K562 (cell line): Measurements from ENCODE around the gene PPM1L. TPM values are rescaled to one million over a fixed set of nuclear protein-coding genes. Genes with fewer than 3 reads are reported as not detected.

Source experiments
- ATAC-seq: fragments of 200-7000 bp; cut with Tn5 transposase; 3 replicates; pipeline ENCODE4 v1.9.1; 2020; ENCODE audit warnings: moderate library complexity
- BruUV-seq: library from RNA; stranded (reverse); fragments of 400-500 nt; replicated peaks from 2 replicates; lab custom pipeline; 2021; lab: Mats Ljungman, UMichigan
- CTCF ChIA-PET: fragments of 300-600 bp; formaldehyde crosslinking; extraction: SDS; loops from one replicate; lab custom pipeline; 2021; ENCODE audit warnings: low intra/inter-chr PET ratio; lab: Yijun Ruan, JAX
- POLR2A ChIA-PET: fragments of 300-600, 350-650 bp; sonication (Branson Sonifier 250); formaldehyde crosslinking; extraction: SDS; loops from one replicate; lab custom pipeline; 2021; ENCODE audit warnings: antibody characterized with exemption, inconsistent platforms; lab: Yijun Ruan, JAX
- DNase-seq, 4 experiments: peaks; one replicate each; pipeline versions ENCODE4 v3.0.0 to v3.0.0-alpha.2; 2011 to 2018; ENCODE audit warnings: low spot score in 3 of 4, mixed read lengths in 3 of 4; ENCODE audit errors: extremely low read depth in 1 of 4
- FAIRE-seq: peaks from 2 replicates; lab custom pipeline; 2011; peaks lifted over from hg19 to GRCh38; lab: Jason Lieb, UNC
- H2AFZ ChIP-seq: 2 replicates; pipeline ENCODE4 v1.6.0; 2011; ENCODE audit warnings: low read depth, low read length, control low read depth, inconsistent platforms
- H3K27ac ChIP-seq: fragments of 200-600 bp; 3 replicates; pipeline ENCODE4 v1.8.0; 2011; ENCODE audit warnings: low read depth, mild to moderate bottlenecking, control low read depth, inconsistent platforms, low read length, moderate library complexity, mixed read lengths; ENCODE audit errors: extremely low read depth
- H3K27me3 ChIP-seq, 2 experiments: fragments of 300-600 bp in 1 of 2; 2 replicates in 1 of 2; 3 replicates in 1 of 2; pipeline versions ENCODE4 v1.6.0 to v1.8.0; 2011; ENCODE audit warnings: inconsistent platforms in 2 of 2, low read length in 2 of 2, mild to moderate bottlenecking in 1 of 2, mixed read lengths in 1 of 2, moderate library complexity in 1 of 2; ENCODE audit not compliant: control insufficient read depth in 2 of 2, insufficient read depth in 2 of 2
- H3K36me3 ChIP-seq: fragments of 300-600 bp; 3 replicates; pipeline ENCODE4 v1.8.0; 2011; ENCODE audit warnings: mild to moderate bottlenecking, low read length, inconsistent platforms; ENCODE audit not compliant: control insufficient read depth, insufficient read depth
- H3K4me1 ChIP-seq, 2 experiments: fragments of 200-600 bp in 1 of 2; replicated peaks in 1 of 2; 2 replicates in 1 of 2; 3 replicates in 1 of 2; pipeline versions ENCODE4 v1.5.1 to v1.8.0; 2011; ENCODE audit warnings: inconsistent platforms in 2 of 2, low read length in 2 of 2, mild to moderate bottlenecking in 1 of 2, mixed read lengths in 1 of 2, moderate library complexity in 1 of 2; ENCODE audit not compliant: control insufficient read depth in 2 of 2, insufficient read depth in 2 of 2
- H3K4me2 ChIP-seq: 2 replicates; pipeline ENCODE4 v1.6.1; 2011; ENCODE audit warnings: low read length, control low read depth, inconsistent platforms, mixed read lengths; ENCODE audit not compliant: insufficient read depth
- H3K4me3 ChIP-seq: fragments of 200-600 bp; sonication (generic), shearing (Covaris generic); 2 replicates; pipeline ENCODE4 v1.5.1; 2016; ENCODE audit warnings: control low read depth, inconsistent platforms
- H3K79me2 ChIP-seq: fragments of 200-600 bp; 3 replicates; pipeline ENCODE4 v1.8.0; 2011; ENCODE audit warnings: low read length, inconsistent platforms; ENCODE audit not compliant: control insufficient read depth, insufficient read depth
- H3K9ac ChIP-seq, 2 experiments: 2 replicates each; pipeline versions ENCODE4 v1.6.0 to v1.6.1; 2011; ENCODE audit warnings: low read depth in 2 of 2, low read length in 2 of 2, control low read depth in 1 of 2, inconsistent platforms in 1 of 2, mild to moderate bottlenecking in 1 of 2, mixed read lengths in 1 of 2; ENCODE audit not compliant: insufficient read depth in 1 of 2
- H3K9me1 ChIP-seq: one replicate; pipeline ENCODE4 v1.6.0; 2011; ENCODE audit warnings: inconsistent platforms, mild to moderate bottlenecking, low read length, moderate library complexity; ENCODE audit not compliant: control insufficient read depth, insufficient read depth
- H3K9me3 ChIP-seq: replicated peaks from 2 replicates; pipeline ENCODE4 v1.5.1; 2011; ENCODE audit warnings: low read depth, low read length, inconsistent platforms; ENCODE audit not compliant: control insufficient read depth, insufficient read depth
- H4K20me1 ChIP-seq: replicated peaks from 2 replicates; pipeline ENCODE4 v1.6.1; 2011; ENCODE audit warnings: low read length, inconsistent platforms, mixed read lengths; ENCODE audit not compliant: control insufficient read depth, insufficient read depth
- ASH1L ChIP-seq: fragments of 450-650 bp; IDR thresholded peaks from 2 replicates; pipeline ENCODE4 v1.6.1; 2018; ENCODE audit warnings: borderline replicate concordance, mild to moderate bottlenecking, low read depth; ENCODE audit not compliant: partially characterized antibody
- DPF2 ChIP-seq: fragments of 450-650 bp; IDR thresholded peaks from 2 replicates; pipeline ENCODE4 v1.6.1; 2016
- GATA2 ChIP-seq: sonication (generic); formaldehyde crosslinking; IDR thresholded peaks from 2 replicates; pipeline ENCODE4 v1.4.0; 2020; ENCODE audit warnings: mild to moderate bottlenecking, missing genetic modification reagents
- HNRNPL ChIP-seq: fragments of 200-400 bp; formaldehyde crosslinking; IDR thresholded peaks from 2 replicates; pipeline ENCODE4 v1.6.1; 2017; ENCODE audit warnings: low read depth, mild to moderate bottlenecking, low read length
- IFI16 ChIP-seq: fragments of 250-450 bp; sonication (Bioruptor Pico); IDR thresholded peaks from 2 replicates; pipeline ENCODE4 v2.1.2; 2022; ENCODE audit warnings: mild to moderate bottlenecking, inconsistent platforms
- L3MBTL2 ChIP-seq: fragments of 450-650 bp; IDR thresholded peaks from 2 replicates; pipeline ENCODE4 v1.6.1; 2016; ENCODE audit warnings: mild to moderate bottlenecking, moderate library complexity
- MED1 ChIP-seq: sonication (generic); formaldehyde crosslinking; IDR thresholded peaks from 2 replicates; pipeline ENCODE4 v1.8.1; 2023; ENCODE audit warnings: missing genetic modification reagents, borderline replicate concordance
- WHSC1 ChIP-seq: IDR thresholded peaks from one replicate; pipeline ENCODE4 v1.6.1; 2012; ENCODE audit warnings: low read length, control low read depth, inconsistent platforms
- ZNF24 ChIP-seq: fragments of 450-650 bp; IDR thresholded peaks from 2 replicates; pipeline ENCODE4 v1.6.1; 2016
- ZNF253 ChIP-seq: fragments of 250-450 bp; sonication (Bioruptor Pico); conservative IDR thresholded peaks from 2 replicates; pipeline ENCODE4 v1.6.1; 2021; ENCODE audit warnings: mild to moderate bottlenecking
- ZNF41 ChIP-seq: fragments of 250-450 bp; sonication (Bioruptor Pico); conservative IDR thresholded peaks from 2 replicates; pipeline ENCODE4 v1.4.0; 2020; ENCODE audit warnings: mild to moderate bottlenecking
- ZNF75A ChIP-seq: fragments of 450-650 bp; formaldehyde crosslinking; IDR thresholded peaks from 2 replicates; pipeline ENCODE4 v1.4.0; 2020; ENCODE audit warnings: mild to moderate bottlenecking
- WGBS: fragments of 100-300 bp; shearing (Covaris generic); methylation state at CpG from one replicate; pipeline ENCODE4 v1.1.6; 2016; ENCODE audit warnings: low coverage, mixed read lengths; ENCODE audit not compliant: insufficient coverage; ENCODE audit errors: missing lambda C conversion rate; 5-methylcytosine and 5-hydroxymethylcytosine counted together
- in situ Hi-C: fragments of 300-500 bp; cut with MboI; formaldehyde crosslinking; loops from 4 replicates; pipeline ENCODE4 v1.15.0; 2018; ENCODE audit warnings: inconsistent platforms, mixed read lengths
- intact Hi-C: fragments of 100-400 bp; cut with micrococcal nuclease; formaldehyde crosslinking; loops from 2 replicates; pipeline ENCODE4 v1.14.2; 2022
- polyA plus RNA-seq, 8 experiments: library from polyadenylated mRNA; depleted of rRNA in 4 of 8; stranded (reverse) in 5 of 8; unstranded in 3 of 8; fragments of >200 nt; fragmentation: Nextera tagmentation in 2 of 8; fragmentation: Illumina TruSeq in 1 of 8; extraction: Ambion mirVana in 2 of 8; extraction: Trizol in 1 of 8; gene quantifications; 2 replicates each; pipeline versions ENCODE4 v1.2.1 to v1.2.3, GENCODE V29; 2011 to 2014; ENCODE audit warnings: inconsistent platforms in 1 of 8, missing spikeins in 1 of 8
- total RNA-seq, 7 experiments: library from RNA; depleted of rRNA in 6 of 7; stranded (reverse); fragments of >200 nt in 6 of 7; fragmentation: Illumina TruSeq in 2 of 7; extraction: Trizol in 2 of 7; gene quantifications; 2 replicates each; pipeline versions ENCODE4 v1.2.1 to v1.2.3, GENCODE V29; 2011 to 2021; ENCODE audit warnings: low replicate concordance in 1 of 7
- TF ChIP-seq, protein P1 (sequence below): IDR thresholded peaks from 2 replicates; pipeline ENCODE4 v1.6.1; 2012; ENCODE audit warnings: low read depth, low read length, improper control_type of control experiment, borderline replicate concordance
- TF ChIP-seq, protein P2 (sequence below), 2 experiments: fragments of 150-350 bp in 1 of 2; IDR thresholded peaks; 2 replicates each; pipeline ENCODE4 v1.6.1; 2012 to 2016; ENCODE audit warnings: low read depth in 2 of 2, low read length in 2 of 2, mild to moderate bottlenecking in 1 of 2, moderate library complexity in 1 of 2
- TF ChIP-seq, protein P3 (sequence below): sonication (generic); formaldehyde crosslinking; IDR thresholded peaks from 2 replicates; pipeline ENCODE4 v1.8.1; 2022; ENCODE audit warnings: missing genetic modification reagents

Gene PPM1L
- total and polyA plus RNA-seq, 9 of the 15 experiments (the other 6 are each of a cell fraction or from before 2014, with no cell fraction given) = 0.01 to 0.41 (median 0.14) TPM

DNA sequence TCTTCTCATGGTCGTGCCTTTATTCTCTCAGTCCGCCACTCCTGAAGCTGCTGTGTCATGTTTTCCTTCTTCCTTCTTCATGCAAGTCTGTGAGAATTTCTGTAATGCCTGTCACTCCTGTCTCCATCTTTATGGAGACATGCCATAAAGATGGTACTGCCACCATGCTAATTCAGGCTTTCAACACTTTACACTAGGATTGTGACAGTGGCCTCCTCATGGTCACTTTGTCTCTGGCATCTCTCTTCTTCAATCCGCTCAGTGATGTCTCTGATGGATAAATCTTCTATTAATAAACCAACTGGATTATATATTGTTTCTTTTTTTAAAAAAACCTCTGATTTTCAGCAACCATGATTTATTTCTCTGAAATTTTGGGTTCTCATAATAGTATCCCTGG is 18.1 kb downstream of the PPM1L start (continued):
- TF ChIP-seq, protein P1, sequence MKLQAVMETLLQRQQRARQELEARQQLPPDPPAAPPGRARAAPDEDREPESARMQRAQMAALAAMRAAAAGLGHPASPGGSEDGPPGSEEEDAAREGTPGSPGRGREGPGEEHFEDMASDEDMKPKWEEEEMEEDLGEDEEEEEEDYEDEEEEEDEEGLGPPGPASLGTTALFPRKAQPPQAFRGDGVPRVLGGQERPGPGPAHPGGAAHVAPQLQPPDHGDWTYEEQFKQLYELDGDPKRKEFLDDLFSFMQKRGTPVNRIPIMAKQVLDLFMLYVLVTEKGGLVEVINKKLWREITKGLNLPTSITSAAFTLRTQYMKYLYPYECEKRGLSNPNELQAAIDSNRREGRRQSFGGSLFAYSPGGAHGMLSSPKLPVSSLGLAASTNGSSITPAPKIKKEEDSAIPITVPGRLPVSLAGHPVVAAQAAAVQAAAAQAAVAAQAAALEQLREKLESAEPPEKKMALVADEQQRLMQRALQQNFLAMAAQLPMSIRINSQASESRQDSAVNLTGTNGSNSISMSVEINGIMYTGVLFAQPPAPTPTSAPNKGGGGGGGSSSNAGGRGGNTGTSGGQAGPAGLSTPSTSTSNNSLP = no peak
- TF ChIP-seq, protein P2, sequence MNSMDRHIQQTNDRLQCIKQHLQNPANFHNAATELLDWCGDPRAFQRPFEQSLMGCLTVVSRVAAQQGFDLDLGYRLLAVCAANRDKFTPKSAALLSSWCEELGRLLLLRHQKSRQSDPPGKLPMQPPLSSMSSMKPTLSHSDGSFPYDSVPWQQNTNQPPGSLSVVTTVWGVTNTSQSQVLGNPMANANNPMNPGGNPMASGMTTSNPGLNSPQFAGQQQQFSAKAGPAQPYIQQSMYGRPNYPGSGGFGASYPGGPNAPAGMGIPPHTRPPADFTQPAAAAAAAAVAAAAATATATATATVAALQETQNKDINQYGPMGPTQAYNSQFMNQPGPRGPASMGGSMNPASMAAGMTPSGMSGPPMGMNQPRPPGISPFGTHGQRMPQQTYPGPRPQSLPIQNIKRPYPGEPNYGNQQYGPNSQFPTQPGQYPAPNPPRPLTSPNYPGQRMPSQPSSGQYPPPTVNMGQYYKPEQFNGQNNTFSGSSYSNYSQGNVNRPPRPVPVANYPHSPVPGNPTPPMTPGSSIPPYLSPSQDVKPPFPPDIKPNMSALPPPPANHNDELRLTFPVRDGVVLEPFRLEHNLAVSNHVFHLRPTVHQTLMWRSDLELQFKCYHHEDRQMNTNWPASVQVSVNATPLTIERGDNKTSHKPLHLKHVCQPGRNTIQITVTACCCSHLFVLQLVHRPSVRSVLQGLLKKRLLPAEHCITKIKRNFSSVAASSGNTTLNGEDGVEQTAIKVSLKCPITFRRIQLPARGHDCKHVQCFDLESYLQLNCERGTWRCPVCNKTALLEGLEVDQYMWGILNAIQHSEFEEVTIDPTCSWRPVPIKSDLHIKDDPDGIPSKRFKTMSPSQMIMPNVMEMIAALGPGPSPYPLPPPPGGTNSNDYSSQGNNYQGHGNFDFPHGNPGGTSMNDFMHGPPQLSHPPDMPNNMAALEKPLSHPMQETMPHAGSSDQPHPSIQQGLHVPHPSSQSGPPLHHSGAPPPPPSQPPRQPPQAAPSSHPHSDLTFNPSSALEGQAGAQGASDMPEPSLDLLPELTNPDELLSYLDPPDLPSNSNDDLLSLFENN (IDR thresholded peaks at IDR 0.05; ENCODE audit: low read depth in 2 of 2, low read length in 2 of 2) = no peak

DNA sequence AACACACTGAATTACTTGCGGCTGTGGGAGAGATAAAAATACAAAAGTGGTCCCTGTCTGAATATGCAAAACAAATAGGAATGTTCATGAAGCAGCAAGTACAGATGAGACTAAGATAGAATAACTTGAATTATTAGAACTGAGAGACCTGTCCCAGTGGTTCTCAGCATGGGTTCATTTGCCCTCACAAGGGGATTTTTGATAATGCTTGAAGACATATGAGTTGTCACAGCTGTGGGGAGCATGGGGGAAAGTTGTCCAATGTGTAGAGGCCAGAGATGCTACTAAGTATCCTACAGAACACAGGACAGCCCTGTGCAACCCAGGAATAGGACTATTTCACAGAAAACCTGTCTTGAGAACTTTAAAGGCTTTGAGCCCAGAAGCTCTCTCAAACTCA is 22.4 kb downstream of the PPM1L start:
- FAIRE-seq (no peak), DNase-seq (no peak), ATAC-seq (no peak)
- no peaks in the 10 kb centered on the region for H3K36me3 ChIP-seq
- H3K9me1 ChIP-seq = no peaks in the 10 kb centered on the region
- H3K4me3 ChIP-seq = no peak overlapping the region
- no peak overlapping the region for H3K9ac ChIP-seq
- 5% methylated on average over 1 of the region's 1 CpG for WGBS
- intact Hi-C loops (no loop called here), in situ Hi-C loops (no loop called here)
- no peak overlapping the region for H2AFZ ChIP-seq
- ChIA-PET POLR2A (no interaction called here), CTCF (no interaction called here)
- BruUV-seq = no TSS peak
- H3K79me2 ChIP-seq = no peaks in the 10 kb centered on the region
- H3K27me3 ChIP-seq = no peaks in the 10 kb centered on the region
- H3K9me3 ChIP-seq = no peaks in the 10 kb centered on the region
- H3K4me2 ChIP-seq = no peak overlapping the region
- H4K20me1 ChIP-seq = no peaks in the 10 kb centered on the region
- H3K4me1 ChIP-seq = no peaks in the 10 kb centered on the region
- H3K27ac ChIP-seq = no peak overlapping the region
- TF ChIP-seq, protein P3, sequence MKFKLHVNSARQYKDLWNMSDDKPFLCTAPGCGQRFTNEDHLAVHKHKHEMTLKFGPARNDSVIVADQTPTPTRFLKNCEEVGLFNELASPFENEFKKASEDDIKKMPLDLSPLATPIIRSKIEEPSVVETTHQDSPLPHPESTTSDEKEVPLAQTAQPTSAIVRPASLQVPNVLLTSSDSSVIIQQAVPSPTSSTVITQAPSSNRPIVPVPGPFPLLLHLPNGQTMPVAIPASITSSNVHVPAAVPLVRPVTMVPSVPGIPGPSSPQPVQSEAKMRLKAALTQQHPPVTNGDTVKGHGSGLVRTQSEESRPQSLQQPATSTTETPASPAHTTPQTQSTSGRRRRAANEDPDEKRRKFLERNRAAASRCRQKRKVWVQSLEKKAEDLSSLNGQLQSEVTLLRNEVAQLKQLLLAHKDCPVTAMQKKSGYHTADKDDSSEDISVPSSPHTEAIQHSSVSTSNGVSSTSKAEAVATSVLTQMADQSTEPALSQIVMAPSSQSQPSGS (CRISPR knock-in tag) = no peak
- TF ChIP-seq ZNF253 (CRISPR knock-in tag) (no peak), DPF2 (no peak), MED1 (CRISPR knock-in tag) (no peak), HNRNPL (no peak), ZNF41 (CRISPR knock-in tag) (no peak), WHSC1 (no peak), IFI16 (CRISPR knock-in tag) (no peak), ASH1L (no peak), GATA2 (CRISPR knock-in tag) (no peak), ZNF75A (CRISPR knock-in tag) (no peak), ZNF24 (no peak), L3MBTL2 (no peak)
